GM12865 (cell line): ENCODE measurements around the gene PRKAR1B.

ENCODE experiments used
- DNase-seq: peaks from one replicate; pipeline ENCODE4 v3.0.0; 2010; ENCODE audit warnings: low read depth
- H3K4me3 ChIP-seq: 2 replicates; pipeline ENCODE4 v1.5.1; 2011; ENCODE audit warnings: mild to moderate bottlenecking, low read depth, low read length, control low read depth
- CTCF ChIP-seq: IDR thresholded peaks from 2 replicates; pipeline ENCODE4 v1.5.1; 2011; ENCODE audit warnings: low read length, control low read depth, low read depth, inconsistent platforms; ENCODE audit not compliant: insufficient read depth; ENCODE audit errors: missing control alignments

PRKAR1B gene

GRCh38 chr7:584820-585219 lies 142.3 kb downstream of the PRKAR1B start:
- no peak for DNase-seq
- H3K4me3 ChIP-seq, result no peak overlapping the region
- TF ChIP-seq CTCF, result no peak

- no peak overlapping the region for H3K4me3 ChIP-seq
- DNase-seq, result no peak
- no peak for TF ChIP-seq CTCF
Observed at GRCh38 chr7:584122-584465, 143.0 kb downstream of the PRKAR1B start.

GRCh38 chr7:583410-584121 lies 143.5 kb downstream of the PRKAR1B start:
- TF ChIP-seq CTCF, result no peak
- DNase-seq, result no peak
- H3K4me3 ChIP-seq, result no peak overlapping the region

GRCh38 chr7:582931-583330 lies 144.2 kb downstream of the PRKAR1B start:
- H3K4me3 ChIP-seq, result no peak overlapping the region
- TF ChIP-seq CTCF, result no peak
- no peak for DNase-seq

GRCh38 chr7:582081-582835 lies 144.8 kb downstream of the PRKAR1B start:
- TF ChIP-seq CTCF, result no peak
- no peak overlapping the region for H3K4me3 ChIP-seq
- DNase-seq, result no peak

GRCh38 chr7:578386-578785 lies 148.7 kb downstream of the PRKAR1B start:
- H3K4me3 ChIP-seq, result no peak overlapping the region
- no peak for DNase-seq
- TF ChIP-seq CTCF, result no peak
